ENCODE measurements around the gene USP25. TPM values are rescaled to one million over a fixed set of nuclear protein-coding genes. Genes with fewer than 3 reads are reported as not detected.

USP25 gene
- total RNA-seq, 2 donors from 2014 or later = 42.9 to 44.7 TPM

DNA sequence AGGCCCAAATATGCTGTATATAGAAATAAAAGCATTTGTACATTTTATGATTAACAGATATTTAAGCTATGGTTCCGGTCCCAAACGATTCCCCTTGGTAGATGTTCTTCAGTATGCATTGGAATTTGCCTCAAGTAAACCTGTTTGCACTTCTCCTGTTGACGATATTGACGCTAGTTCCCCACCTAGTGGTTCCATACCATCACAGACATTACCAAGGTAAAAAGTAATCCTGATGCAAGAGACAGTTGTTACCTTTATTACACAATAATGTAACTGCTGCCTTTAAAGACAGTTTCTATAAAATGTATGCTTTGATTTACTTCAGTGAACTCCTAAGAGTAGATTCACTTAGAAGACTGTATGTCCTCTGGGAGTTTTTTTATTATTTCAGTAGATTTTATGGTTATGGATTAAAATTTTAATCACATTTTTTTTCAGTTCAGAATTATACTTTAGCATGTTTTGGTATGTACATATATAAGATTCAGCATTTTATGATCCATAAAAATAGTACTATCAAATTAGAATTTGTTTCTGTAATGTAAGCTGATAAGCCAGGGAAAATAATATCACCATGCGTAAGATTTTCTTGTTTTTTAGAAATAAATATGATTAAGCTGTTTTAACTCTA lies 96.5 kb downstream of the USP25 start:
- Histone ChIP-seq H3K27ac (peak overlapping the region; percentile 61 to 82), H3K4me1 (peaks cover 0 to 30% of the 10 kb centered on the region in 2 donors), H3K4me3 (no peak overlapping the region), H3K9me3 (no peaks in the 10 kb centered on the region), H3K27me3 (no peaks in the 10 kb centered on the region), H3K36me3 (peaks cover 2% of the 10 kb centered on the region)
- DNase-seq (ENCODE audit: low spot score) = no peak
- TF ChIP-seq, protein P1, sequence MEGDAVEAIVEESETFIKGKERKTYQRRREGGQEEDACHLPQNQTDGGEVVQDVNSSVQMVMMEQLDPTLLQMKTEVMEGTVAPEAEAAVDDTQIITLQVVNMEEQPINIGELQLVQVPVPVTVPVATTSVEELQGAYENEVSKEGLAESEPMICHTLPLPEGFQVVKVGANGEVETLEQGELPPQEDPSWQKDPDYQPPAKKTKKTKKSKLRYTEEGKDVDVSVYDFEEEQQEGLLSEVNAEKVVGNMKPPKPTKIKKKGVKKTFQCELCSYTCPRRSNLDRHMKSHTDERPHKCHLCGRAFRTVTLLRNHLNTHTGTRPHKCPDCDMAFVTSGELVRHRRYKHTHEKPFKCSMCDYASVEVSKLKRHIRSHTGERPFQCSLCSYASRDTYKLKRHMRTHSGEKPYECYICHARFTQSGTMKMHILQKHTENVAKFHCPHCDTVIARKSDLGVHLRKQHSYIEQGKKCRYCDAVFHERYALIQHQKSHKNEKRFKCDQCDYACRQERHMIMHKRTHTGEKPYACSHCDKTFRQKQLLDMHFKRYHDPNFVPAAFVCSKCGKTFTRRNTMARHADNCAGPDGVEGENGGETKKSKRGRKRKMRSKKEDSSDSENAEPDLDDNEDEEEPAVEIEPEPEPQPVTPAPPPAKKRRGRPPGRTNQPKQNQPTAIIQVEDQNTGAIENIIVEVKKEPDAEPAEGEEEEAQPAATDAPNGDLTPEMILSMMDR (IDR thresholded peaks at IDR 0.05) = peak in 1 of 2 donors; percentile 59

DNA sequence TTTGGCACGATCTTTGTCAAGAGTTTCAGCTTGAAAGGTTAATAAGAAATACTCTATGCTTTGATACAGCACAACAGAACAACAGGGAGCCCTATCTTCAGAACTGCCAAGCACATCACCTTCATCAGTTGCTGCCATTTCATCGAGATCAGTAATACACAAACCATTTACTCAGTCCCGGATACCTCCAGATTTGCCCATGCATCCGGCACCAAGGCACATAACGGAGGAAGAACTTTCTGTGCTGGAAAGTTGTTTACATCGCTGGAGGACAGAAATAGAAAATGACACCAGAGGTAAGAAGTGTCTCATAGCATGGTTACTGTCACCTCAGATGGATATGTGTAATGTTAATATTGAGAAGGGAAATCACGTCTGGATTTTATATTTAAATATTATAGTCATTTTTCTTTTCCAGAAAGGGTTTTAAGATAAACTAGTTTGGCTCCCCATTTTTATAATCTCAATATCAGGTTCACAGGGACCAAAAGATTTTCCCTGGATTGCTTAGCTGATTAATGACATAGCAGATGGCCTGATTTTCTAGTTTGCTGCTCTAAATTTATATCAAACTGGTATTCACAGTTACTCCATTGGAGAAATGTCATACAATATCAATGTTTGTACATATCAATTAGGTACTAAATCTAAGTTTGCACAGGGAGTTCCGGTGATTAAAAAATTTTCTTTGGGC lies 97.3 kb downstream of the USP25 start:
- DNase-seq (ENCODE audit: low spot score) = no peak
- no peaks in the 10 kb centered on the region for H3K9me3 ChIP-seq
- H3K36me3 ChIP-seq = peaks cover 10% of the 10 kb centered on the region
- peak overlapping the region; percentile 61 to 82 for H3K27ac ChIP-seq
- H3K4me1 ChIP-seq = peaks cover 0 to 30% of the 10 kb centered on the region in 2 donors
- H3K4me3 ChIP-seq = no peak overlapping the region
- TF ChIP-seq, protein P1 (IDR thresholded peaks at IDR 0.05) = no peak
- no peaks in the 10 kb centered on the region for H3K27me3 ChIP-seq

DNA sequence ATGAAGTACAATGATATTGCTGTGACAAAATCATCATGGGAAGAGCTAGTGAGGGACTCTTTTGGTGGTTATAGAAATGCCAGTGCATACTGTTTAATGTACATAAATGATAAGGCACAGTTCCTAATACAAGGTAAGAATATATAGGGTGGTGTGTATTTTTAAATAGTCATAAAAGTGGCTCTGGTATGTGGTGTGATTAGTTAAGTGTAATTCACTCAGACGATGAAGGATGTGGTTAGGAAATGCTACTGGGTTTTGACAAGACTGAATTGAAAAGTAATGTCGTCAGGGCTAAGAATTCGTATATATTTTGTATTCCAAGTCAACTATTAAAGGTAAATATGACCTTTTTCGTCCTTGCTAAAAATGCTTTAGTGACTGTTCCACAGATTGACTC lies 101.7 kb downstream of the USP25 start:
- TF ChIP-seq, protein P1 (IDR thresholded peaks at IDR 0.05) = no peak
- H3K4me1 ChIP-seq = peaks cover 0 to 18% of the 10 kb centered on the region in 2 donors
- H3K27me3 ChIP-seq = no peaks in the 10 kb centered on the region
- no peaks in the 10 kb centered on the region for H3K9me3 ChIP-seq
- no peak for DNase-seq (ENCODE audit: low spot score)
- no peak overlapping the region for H3K27ac ChIP-seq
- peaks cover 19% of the 10 kb centered on the region for H3K36me3 ChIP-seq
- H3K4me3 ChIP-seq = no peak overlapping the region

DNA sequence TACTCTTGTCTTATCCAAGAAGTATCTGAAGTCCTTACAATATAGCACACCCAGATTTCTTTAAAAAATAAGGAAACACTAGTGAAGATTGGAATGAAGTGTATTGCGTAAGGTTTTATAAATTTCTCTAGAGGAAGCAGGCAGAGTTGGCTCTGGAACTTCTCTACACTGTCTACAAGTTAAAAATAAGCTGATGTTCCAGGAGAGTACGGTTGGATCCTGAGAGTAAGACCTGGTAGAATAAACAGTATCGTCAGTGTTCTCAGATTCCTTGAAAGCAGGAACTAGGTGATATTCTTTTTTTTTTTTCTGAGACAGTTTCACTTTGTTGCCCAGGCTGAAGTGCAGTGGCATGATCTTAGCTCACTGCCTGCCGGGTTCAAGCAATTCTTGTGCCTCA lies 107.9 kb downstream of the USP25 start:
- DNase-seq (ENCODE audit: low spot score) = no peak
- TF ChIP-seq, protein P1 (IDR thresholded peaks at IDR 0.05) = no peak
- peaks cover 0 to 5% of the 10 kb centered on the region in 2 donors for H3K4me1 ChIP-seq
- peaks cover 16% of the 10 kb centered on the region for H3K36me3 ChIP-seq
- H3K27me3 ChIP-seq = no peaks in the 10 kb centered on the region
- H3K4me3 ChIP-seq = no peak overlapping the region
- H3K9me3 ChIP-seq = no peaks in the 10 kb centered on the region
- H3K27ac ChIP-seq = no peak overlapping the region

DNA sequence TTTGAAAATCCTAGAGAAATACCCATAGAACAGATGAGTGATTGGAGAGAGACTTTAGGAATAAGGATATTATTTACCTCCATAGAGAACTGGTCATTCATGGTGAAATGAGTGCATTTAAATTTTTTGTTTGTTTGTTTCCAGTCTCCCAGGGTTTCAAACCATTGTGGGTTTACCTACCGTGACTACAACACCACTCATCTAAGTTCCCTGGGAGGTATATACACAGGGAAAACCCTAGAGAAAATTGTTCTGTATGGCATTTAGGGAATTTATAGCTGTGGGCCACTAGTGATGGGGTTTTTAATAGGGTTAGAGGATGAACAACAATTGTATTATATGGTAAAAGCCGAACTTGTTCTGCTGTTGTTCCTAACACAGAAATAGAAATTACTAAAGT lies 109.2 kb downstream of the USP25 start:
- Histone ChIP-seq H3K9me3 (no peaks in the 10 kb centered on the region), H3K4me3 (no peak overlapping the region), H3K27me3 (no peaks in the 10 kb centered on the region), H3K4me1 (peaks cover 0 to 5% of the 10 kb centered on the region in 2 donors), H3K27ac (no peak overlapping the region), H3K36me3 (peaks cover 14% of the 10 kb centered on the region)
- TF ChIP-seq, protein P1 (IDR thresholded peaks at IDR 0.05) = no peak
- DNase-seq (ENCODE audit: low spot score) = no peak

All from right atrium auricular region (tissue), 2 donors.